HCT116 (cell line): ENCODE data around the gene GPRIN1. TPM values are rescaled to one million over a fixed set of nuclear protein-coding genes. Genes with fewer than 3 reads are reported as not detected.

Experiments used
- microRNA-seq: library from miRNA; unstranded; fragments of <30 nt; microRNA quantifications from one replicate; pipeline ENCODE4, GENCODE V29; 2016; ENCODE audit warnings: borderline number of aligned reads
- total RNA-seq: library from RNA; stranded (reverse); gene quantifications from one replicate; pipeline ENCODE4 v1.2.1, GENCODE V29; 2021; ENCODE audit not compliant: unreplicated experiment

Gene GPRIN1
- total RNA-seq, 1 experiment from 2014 or later: 14.2 TPM

Small RNA genes lying within 50 kb of the gene (microRNA-seq; reads per million reads assigned to microRNA genes)
- not detected for gene MIR4281

Other genes with a start within 250 kb of the GPRIN1 start
- 99.0 TPM for gene KIAA1191, start 248.4 kb downstream of the GPRIN1 start, total RNA-seq
- gene ARL10, start 244.7 kb downstream of the GPRIN1 start, total RNA-seq: 0.05 TPM
- gene NOP16, start 221.6 kb downstream of the GPRIN1 start, total RNA-seq: 67.1 TPM
- 130 TPM for gene HIGD2A, start 221.4 kb downstream of the GPRIN1 start, total RNA-seq
- gene CLTB, start 193.6 kb downstream of the GPRIN1 start, total RNA-seq: 58.6 TPM
- 51.9 TPM for gene FAF2, start 161.8 kb downstream of the GPRIN1 start, total RNA-seq
- gene RNF44, start 72.8 kb downstream of the GPRIN1 start, total RNA-seq: 58.4 TPM
- gene CDHR2, start 60.8 kb downstream of the GPRIN1 start, total RNA-seq: 0.10 TPM
- not detected for gene SNCB, start 20.4 kb upstream of the GPRIN1 start, total RNA-seq
- gene EIF4E1B, start 20.5 kb upstream of the GPRIN1 start, total RNA-seq: 0.07 TPM
- gene TSPAN17, start 37.3 kb upstream of the GPRIN1 start, total RNA-seq: 50.1 TPM
- gene UNC5A, start 200.4 kb upstream of the GPRIN1 start, total RNA-seq: 10.1 TPM